WTC11 (cell line): ENCODE results near the gene SLC1A7. TPM values are rescaled to one million over a fixed set of nuclear protein-coding genes. Genes with fewer than 3 reads are reported as not detected.

ENCODE experiments used
- ATAC-seq: fragments of 200-7000 bp; cut with Tn5 transposase; 2 replicates; pipeline ENCODE4 v1.10.0; 2021; ENCODE audit warnings: mild to moderate bottlenecking, moderate library complexity
- CTCF ChIA-PET: fragments of 300-600 bp; sonication (Branson Sonifier 250); formaldehyde crosslinking; loops from one replicate; lab custom pipeline; 2021; ENCODE audit warnings: antibody characterized with exemption; lab: Charles Lee
- POLR2A ChIA-PET: fragments of 350-600 bp; sonication (Branson Sonifier 250); formaldehyde crosslinking; loops from one replicate; lab custom pipeline; 2021; ENCODE audit warnings: antibody characterized with exemption; lab: Charles Lee
- DNase-seq: peaks from one replicate; pipeline ENCODE4 v3.0.0; 2021; ENCODE audit warnings: low spot score
- H3K27ac Mint-ChIP-seq: 2 replicates; pipeline ENCODE4 v1.8.0; 2021; ENCODE audit warnings: mixed read lengths
- H3K27me3 Mint-ChIP-seq: 2 replicates; pipeline ENCODE4 v1.8.0; 2021; ENCODE audit warnings: low read depth, mild to moderate bottlenecking, moderate library complexity, mixed read lengths
- H3K36me3 Mint-ChIP-seq: 2 replicates; pipeline ENCODE4 v1.8.0; 2021; ENCODE audit warnings: mixed read lengths
- H3K4me1 Mint-ChIP-seq: 2 replicates; pipeline ENCODE4 v1.8.0; 2022; ENCODE audit warnings: mixed read lengths
- H3K4me3 Mint-ChIP-seq: 2 replicates; pipeline ENCODE4 v1.8.0; 2021; ENCODE audit warnings: mild to moderate bottlenecking, moderate library complexity, mixed read lengths
- H3K9me3 Mint-ChIP-seq: 2 replicates; pipeline ENCODE4 v1.8.0; 2021; ENCODE audit warnings: mixed read lengths
- ATF1 ChIP-seq: sonication (generic); formaldehyde crosslinking; IDR thresholded peaks from 2 replicates; pipeline ENCODE4 v1.8.1; 2023; ENCODE audit warnings: mild to moderate bottlenecking, moderate library complexity, missing genetic modification reagents
- E2F5 ChIP-seq: sonication (generic); formaldehyde crosslinking; IDR thresholded peaks from 2 replicates; pipeline ENCODE4 v1.8.1; 2022; ENCODE audit warnings: mild to moderate bottlenecking, moderate library complexity, missing genetic modification reagents
- FOXK1 ChIP-seq: sonication (generic); formaldehyde crosslinking; IDR thresholded peaks from 2 replicates; pipeline ENCODE4 v1.8.0; 2022; ENCODE audit warnings: mild to moderate bottlenecking, moderate library complexity, missing genetic modification reagents
- GABPB1 ChIP-seq: sonication (generic); formaldehyde crosslinking; IDR thresholded peaks from 2 replicates; pipeline ENCODE4 v1.8.1; 2023; ENCODE audit warnings: mild to moderate bottlenecking, missing genetic modification reagents
- GRHL2 ChIP-seq: fragments of 250-450 bp; sonication (Bioruptor Pico); IDR thresholded peaks from 2 replicates; pipeline ENCODE4 v1.8.0; 2022; ENCODE audit warnings: mild to moderate bottlenecking, moderate library complexity; ENCODE audit not compliant: insufficient replicate concordance, severe bottlenecking
- MYBL2 ChIP-seq: sonication (generic); formaldehyde crosslinking; IDR thresholded peaks from 2 replicates; pipeline ENCODE4 v1.8.1; 2023; ENCODE audit warnings: mild to moderate bottlenecking, moderate library complexity, missing genetic modification reagents
- NFATC4 ChIP-seq: fragments of 250-450 bp; sonication (Bioruptor Pico); IDR thresholded peaks from 2 replicates; pipeline ENCODE4 v1.9.0; 2021; ENCODE audit warnings: mild to moderate bottlenecking
- NFYB ChIP-seq: sonication (generic); formaldehyde crosslinking; conservative IDR thresholded peaks from 2 replicates; pipeline ENCODE4 v1.8.0; 2022; ENCODE audit warnings: low read depth, missing genetic modification reagents
- NR1H2 ChIP-seq: sonication (generic); formaldehyde crosslinking; IDR thresholded peaks from 2 replicates; pipeline ENCODE4 v1.9.0; 2021; ENCODE audit warnings: mild to moderate bottlenecking, moderate library complexity, missing genetic modification reagents
- NR2C2 ChIP-seq: sonication (generic); formaldehyde crosslinking; IDR thresholded peaks from 2 replicates; pipeline ENCODE4 v1.8.0; 2022; ENCODE audit warnings: mild to moderate bottlenecking, missing genetic modification reagents
- OVOL2 ChIP-seq: fragments of 250-450 bp; sonication (Bioruptor Pico); IDR thresholded peaks from 2 replicates; pipeline ENCODE4 v1.9.0; 2021; ENCODE audit warnings: mild to moderate bottlenecking, borderline replicate concordance
- SMAD3 ChIP-seq: sonication (generic); formaldehyde crosslinking; IDR thresholded peaks from 2 replicates; pipeline ENCODE4 v1.8.0; 2022; ENCODE audit warnings: missing genetic modification reagents, mild to moderate bottlenecking, borderline replicate concordance
- SOX15 ChIP-seq: fragments of 250-450 bp; sonication (Bioruptor Pico); IDR thresholded peaks from 2 replicates; pipeline ENCODE4 v1.9.0; 2021; ENCODE audit warnings: mild to moderate bottlenecking
- TEAD1 ChIP-seq: sonication (generic); formaldehyde crosslinking; IDR thresholded peaks from 2 replicates; pipeline ENCODE4 v1.8.0; 2022; ENCODE audit warnings: mild to moderate bottlenecking, missing genetic modification reagents
- TEAD4 ChIP-seq: sonication (generic); formaldehyde crosslinking; IDR thresholded peaks from 2 replicates; pipeline ENCODE4 v1.8.0; 2022; ENCODE audit warnings: mild to moderate bottlenecking, missing genetic modification reagents
- ZBTB21 ChIP-seq: sonication (generic); formaldehyde crosslinking; IDR thresholded peaks from 2 replicates; pipeline ENCODE4 v1.8.1; 2023; ENCODE audit warnings: mild to moderate bottlenecking, missing genetic modification reagents, borderline replicate concordance
- ZNF138 ChIP-seq: sonication (generic); formaldehyde crosslinking; conservative IDR thresholded peaks from 2 replicates; pipeline ENCODE4 v1.8.1; 2022; ENCODE audit warnings: mild to moderate bottlenecking, moderate library complexity, missing genetic modification reagents
- ZNF219 ChIP-seq: sonication (generic); formaldehyde crosslinking; IDR thresholded peaks from 2 replicates; pipeline ENCODE4 v1.8.0; 2023; ENCODE audit warnings: missing genetic modification reagents, mild to moderate bottlenecking, borderline replicate concordance
- ZNF317 ChIP-seq: sonication (generic); formaldehyde crosslinking; IDR thresholded peaks from 2 replicates; pipeline ENCODE4 v1.8.1; 2023; ENCODE audit warnings: low read depth, mild to moderate bottlenecking, moderate library complexity, missing genetic modification reagents, borderline replicate concordance
- total RNA-seq: library from RNA; stranded (reverse); gene quantifications from 3 replicates; pipeline ENCODE4 v1.2.3, GENCODE V29; 2021
- TF ChIP-seq, protein P1 (sequence below): fragments of 250-450 bp; sonication (Bioruptor Pico); conservative IDR thresholded peaks from 2 replicates; pipeline ENCODE4 v1.9.0; 2021; ENCODE audit warnings: mild to moderate bottlenecking
- TF ChIP-seq, protein P2 (sequence below): sonication (generic); formaldehyde crosslinking; IDR thresholded peaks from 2 replicates; pipeline ENCODE4 v1.8.1; 2023; ENCODE audit warnings: mild to moderate bottlenecking, missing genetic modification reagents, moderate library complexity

Gene SLC1A7
- total RNA-seq, 1 experiment from 2014 or later, result not detected

- ChIA-PET POLR2A (no interaction called here), CTCF (interaction anchor here (1.2 kb wide), 1 partner anchor 59 kb away, joined by 3 read pairs; no protein-coding TSS in a partner anchor)
Observed at GRCh38 chr1:53125122-53125521, 17.3 kb downstream of the SLC1A7 start.

DNA sequence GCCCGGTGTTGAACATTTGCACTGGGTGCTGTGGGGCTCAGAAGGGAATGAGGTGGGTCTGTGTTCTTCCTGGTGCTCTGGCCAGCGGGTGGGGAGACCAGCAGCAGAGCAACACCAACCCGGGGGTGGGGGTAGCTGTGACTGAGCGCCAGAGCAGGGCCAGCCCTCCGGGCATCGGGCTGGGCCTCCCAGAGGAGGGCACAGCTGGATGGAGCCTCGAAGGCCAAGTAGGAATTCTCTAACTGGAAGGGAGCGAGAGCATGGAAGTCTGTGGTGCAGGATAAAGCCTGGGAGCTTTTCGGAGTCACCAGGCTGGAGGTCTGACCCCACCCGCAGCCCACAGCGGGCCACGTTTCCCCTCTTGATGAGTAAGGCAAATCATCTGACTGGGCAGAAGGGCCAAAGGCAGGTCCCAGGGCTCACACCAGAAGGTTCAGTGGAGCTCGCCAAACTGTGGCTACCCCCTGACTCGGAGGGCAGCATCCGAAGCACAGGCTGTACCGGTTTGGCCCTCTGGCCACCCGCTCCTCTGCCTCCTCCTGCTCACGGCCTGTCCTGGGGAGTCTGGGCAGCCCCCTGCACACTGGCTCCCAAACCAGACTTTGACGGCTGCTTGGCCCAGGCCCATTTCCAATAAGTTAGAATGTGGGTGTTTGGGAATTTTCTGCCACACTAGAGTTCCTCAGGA, 18.8 kb downstream of the SLC1A7 start:
- ChIA-PET CTCF (interaction anchor here (1.4 to 1.8 kb wide), 2 partner anchors 17 to 58 kb away, joined by 3 to 6 read pairs; no protein-coding TSS in a partner anchor), POLR2A (no interaction called here)
- Mint-ChIP-seq H3K27me3 (no peaks in the 10 kb centered on the region; the same call in none of the 2 replicates), H3K4me1 (peaks cover 20% of the 10 kb centered on the region), H3K4me3 (no peak overlapping the region), H3K27ac (no peak overlapping the region), H3K9me3 (peaks cover 4% of the 10 kb centered on the region; the same call in 1 of the 2 replicates), H3K36me3 (no peaks in the 10 kb centered on the region)
- DNase-seq (no peak), ATAC-seq (no peak)
- no peak for TF ChIP-seq GRHL2 (CRISPR knock-in tag)
- no peak for TF ChIP-seq ATF1
- TF ChIP-seq SMAD3, result no peak
- no peak for TF ChIP-seq TEAD1
- TF ChIP-seq ZBTB21 (CRISPR knock-in tag), result no peak
- TF ChIP-seq ZNF138 (CRISPR knock-in tag), result no peak

More at GRCh38 chr1:53125122-53125521, 17.3 kb downstream of the SLC1A7 start:
- H3K9me3 Mint-ChIP-seq, result peaks cover 4% of the 10 kb centered on the region; the same call in 1 of the 2 replicates
- H3K4me3 Mint-ChIP-seq, result no peak overlapping the region
- no peak for ATAC-seq
- no peak overlapping the region for H3K27ac Mint-ChIP-seq
- DNase-seq, result no peak
- TF ChIP-seq, protein P1, sequence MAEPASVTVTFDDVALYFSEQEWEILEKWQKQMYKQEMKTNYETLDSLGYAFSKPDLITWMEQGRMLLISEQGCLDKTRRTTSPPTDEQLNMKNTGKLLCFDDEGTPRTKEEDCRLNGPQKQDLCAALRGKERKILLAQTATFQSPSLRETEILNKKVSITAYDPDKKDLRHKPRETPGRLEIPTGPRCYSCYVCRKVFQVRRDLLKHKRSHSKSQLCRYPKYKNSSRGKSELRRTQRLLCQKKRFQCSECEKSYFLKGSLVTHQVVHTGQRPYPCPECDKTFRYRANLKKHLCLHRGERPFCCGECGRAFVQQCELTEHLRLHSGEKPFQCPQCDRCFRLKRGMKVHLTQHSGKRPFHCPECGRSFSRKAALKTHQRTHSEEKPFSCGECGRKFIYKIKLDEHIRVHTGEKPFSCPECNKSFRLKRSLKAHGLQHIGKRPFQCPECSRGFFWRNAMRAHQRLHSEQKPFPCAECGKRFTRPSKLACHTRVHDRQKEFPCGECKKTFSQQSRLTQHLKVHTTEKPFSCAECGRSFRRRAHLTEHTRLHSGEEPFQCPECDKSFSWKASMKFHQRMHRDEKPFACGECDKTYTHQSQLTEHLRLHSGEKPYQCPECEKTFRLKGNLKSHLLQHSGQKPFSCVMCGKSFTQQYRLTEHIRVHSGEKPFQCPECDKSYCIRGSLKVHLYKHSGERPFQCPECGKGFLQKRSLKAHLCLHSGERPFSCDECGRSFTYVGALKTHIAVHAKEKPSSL (CRISPR knock-in tag), result no peak
- no peak for TF ChIP-seq ZNF219
- no peak for TF ChIP-seq NFYB (CRISPR knock-in tag)
- TF ChIP-seq ZBTB21 (CRISPR knock-in tag), result no peak
- TF ChIP-seq NFATC4, result no peak
- TF ChIP-seq GABPB1 (CRISPR knock-in tag), result no peak
- TF ChIP-seq SOX15, result no peak
- no peak for TF ChIP-seq OVOL2 (CRISPR knock-in tag)
- TF ChIP-seq E2F5 (CRISPR knock-in tag), result no peak
- no peak for TF ChIP-seq ZNF317 (CRISPR knock-in tag)
- no peak for TF ChIP-seq TEAD4 (CRISPR knock-in tag)
- no peak for TF ChIP-seq MYBL2 (CRISPR knock-in tag)
- no peak for TF ChIP-seq FOXK1 (CRISPR knock-in tag)
- TF ChIP-seq, protein P2, sequence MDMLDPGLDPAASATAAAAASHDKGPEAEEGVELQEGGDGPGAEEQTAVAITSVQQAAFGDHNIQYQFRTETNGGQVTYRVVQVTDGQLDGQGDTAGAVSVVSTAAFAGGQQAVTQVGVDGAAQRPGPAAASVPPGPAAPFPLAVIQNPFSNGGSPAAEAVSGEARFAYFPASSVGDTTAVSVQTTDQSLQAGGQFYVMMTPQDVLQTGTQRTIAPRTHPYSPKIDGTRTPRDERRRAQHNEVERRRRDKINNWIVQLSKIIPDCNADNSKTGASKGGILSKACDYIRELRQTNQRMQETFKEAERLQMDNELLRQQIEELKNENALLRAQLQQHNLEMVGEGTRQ (CRISPR knock-in tag), result no peak
- no peak for TF ChIP-seq NR1H2 (CRISPR knock-in tag)
- TF ChIP-seq NR2C2 (CRISPR knock-in tag), result no peak
- H3K36me3 Mint-ChIP-seq, result no peaks in the 10 kb centered on the region
- H3K4me1 Mint-ChIP-seq, result peaks cover 13% of the 10 kb centered on the region
- no peaks in the 10 kb centered on the region; the same call in none of the 2 replicates for H3K27me3 Mint-ChIP-seq
